ENCODE results near the gene DDX1.

DNA sequence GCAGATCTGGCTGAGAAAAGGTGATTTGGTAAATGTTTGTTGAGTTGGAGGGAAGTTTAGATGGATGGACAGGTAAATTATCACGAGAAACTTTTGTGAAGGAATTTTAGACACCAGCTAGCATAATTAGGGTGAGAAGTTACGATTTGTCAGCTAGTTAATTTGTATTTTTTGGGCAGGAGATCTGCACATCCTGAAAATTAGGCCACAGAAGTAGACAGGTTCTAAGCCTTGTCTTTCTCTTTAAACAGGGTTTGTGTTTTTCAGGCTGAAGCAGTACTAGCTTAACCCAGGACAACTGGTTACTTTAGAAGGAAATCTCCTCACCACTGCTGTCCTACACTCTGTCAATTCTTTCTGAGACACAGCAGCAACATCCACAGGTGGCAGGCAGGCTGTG, 49.1 kb downstream of the DDX1 start:
- TF ChIP-seq, protein P1, sequence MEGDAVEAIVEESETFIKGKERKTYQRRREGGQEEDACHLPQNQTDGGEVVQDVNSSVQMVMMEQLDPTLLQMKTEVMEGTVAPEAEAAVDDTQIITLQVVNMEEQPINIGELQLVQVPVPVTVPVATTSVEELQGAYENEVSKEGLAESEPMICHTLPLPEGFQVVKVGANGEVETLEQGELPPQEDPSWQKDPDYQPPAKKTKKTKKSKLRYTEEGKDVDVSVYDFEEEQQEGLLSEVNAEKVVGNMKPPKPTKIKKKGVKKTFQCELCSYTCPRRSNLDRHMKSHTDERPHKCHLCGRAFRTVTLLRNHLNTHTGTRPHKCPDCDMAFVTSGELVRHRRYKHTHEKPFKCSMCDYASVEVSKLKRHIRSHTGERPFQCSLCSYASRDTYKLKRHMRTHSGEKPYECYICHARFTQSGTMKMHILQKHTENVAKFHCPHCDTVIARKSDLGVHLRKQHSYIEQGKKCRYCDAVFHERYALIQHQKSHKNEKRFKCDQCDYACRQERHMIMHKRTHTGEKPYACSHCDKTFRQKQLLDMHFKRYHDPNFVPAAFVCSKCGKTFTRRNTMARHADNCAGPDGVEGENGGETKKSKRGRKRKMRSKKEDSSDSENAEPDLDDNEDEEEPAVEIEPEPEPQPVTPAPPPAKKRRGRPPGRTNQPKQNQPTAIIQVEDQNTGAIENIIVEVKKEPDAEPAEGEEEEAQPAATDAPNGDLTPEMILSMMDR (conservative IDR thresholded peaks at IDR 0.05; ENCODE audit: low read depth, low read length) = no peak
- TF ChIP-seq EZH2 (IDR thresholded peaks at IDR 0.05; ENCODE audit: borderline replicate concordance, low read depth, low read length, poor library complexity, severe bottlenecking) = no peak
